HL-60 (cell line): ENCODE data around the gene KAT14.

ENCODE experiments used
- DNase-seq, 2 experiments: peaks; one replicate each; pipeline ENCODE4 v3.0.0-alpha.2; 2010 to 2020; ENCODE audit warnings: low read depth in 1 of 2, low spot score in 1 of 2
- H3K27ac ChIP-seq: fragments of 250-450 bp; sonication (Bioruptor Pico); replicated peaks from 2 replicates; pipeline ENCODE4 v1.5.1; 2020; ENCODE audit warnings: mild to moderate bottlenecking, moderate library complexity
- H3K27me3 ChIP-seq: fragments of 250-450 bp; sonication (Bioruptor Pico); 2 replicates; pipeline ENCODE4 v1.5.1; 2021; ENCODE audit warnings: mild to moderate bottlenecking, moderate library complexity; ENCODE audit not compliant: insufficient read depth, poor library complexity, severe bottlenecking
- H3K4me3 ChIP-seq: replicated peaks from 2 replicates; pipeline ENCODE4 v1.5.1; 2011; ENCODE audit warnings: mild to moderate bottlenecking, control low read depth, low read length; ENCODE audit not compliant: insufficient read depth
- GABPA ChIP-seq: IDR thresholded peaks from 2 replicates; pipeline ENCODE4 v1.6.1; 2012; ENCODE audit warnings: low read depth
- POLR2AphosphoS5 ChIP-seq: IDR thresholded peaks from 2 replicates; pipeline ENCODE4 v1.6.1; 2012; ENCODE audit warnings: low read depth
- SPI1 ChIP-seq: IDR thresholded peaks from 2 replicates; pipeline ENCODE4 v1.6.1; 2012; ENCODE audit warnings: low read depth, mild to moderate bottlenecking, borderline replicate concordance
- TF ChIP-seq, protein P1 (sequence below): IDR thresholded peaks from one replicate; pipeline ENCODE4 v1.5.1; 2011; ENCODE audit warnings: low read length, control low read depth, inconsistent platforms; ENCODE audit not compliant: insufficient read depth
- TF ChIP-seq, protein P2 (sequence below): IDR thresholded peaks from 2 replicates; pipeline ENCODE4 v1.6.1; 2012; ENCODE audit warnings: low read depth; ENCODE audit not compliant: insufficient replicate concordance

The KAT14 gene

DNA sequence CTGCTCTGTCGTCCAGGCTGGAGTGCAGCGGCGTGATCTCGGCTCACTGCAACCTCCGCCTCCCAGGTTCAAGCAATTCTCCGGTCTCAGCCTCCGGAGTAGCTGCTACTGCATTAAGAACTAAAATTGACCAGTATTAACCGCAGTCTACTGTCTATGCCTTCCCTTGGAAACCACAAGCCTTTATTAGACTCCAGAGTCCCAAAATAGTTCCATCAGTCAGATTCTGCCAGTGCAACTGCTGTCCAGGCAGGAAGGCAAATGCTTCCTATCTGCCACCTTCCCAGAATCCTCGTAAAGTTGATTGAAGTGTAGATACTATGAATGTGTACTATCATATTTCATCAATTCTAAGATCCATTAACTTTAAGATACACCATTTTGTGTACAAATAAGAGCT lies 16.7 kb downstream of the KAT14 start:
- no peak overlapping the region for H3K4me3 ChIP-seq
- H3K27me3 ChIP-seq: no peaks in the 10 kb centered on the region
- no peak overlapping the region for H3K27ac ChIP-seq
- no peak for DNase-seq
- TF ChIP-seq GABPA: no peak
- no peak for TF ChIP-seq POLR2AphosphoS5
- TF ChIP-seq, protein P1, sequence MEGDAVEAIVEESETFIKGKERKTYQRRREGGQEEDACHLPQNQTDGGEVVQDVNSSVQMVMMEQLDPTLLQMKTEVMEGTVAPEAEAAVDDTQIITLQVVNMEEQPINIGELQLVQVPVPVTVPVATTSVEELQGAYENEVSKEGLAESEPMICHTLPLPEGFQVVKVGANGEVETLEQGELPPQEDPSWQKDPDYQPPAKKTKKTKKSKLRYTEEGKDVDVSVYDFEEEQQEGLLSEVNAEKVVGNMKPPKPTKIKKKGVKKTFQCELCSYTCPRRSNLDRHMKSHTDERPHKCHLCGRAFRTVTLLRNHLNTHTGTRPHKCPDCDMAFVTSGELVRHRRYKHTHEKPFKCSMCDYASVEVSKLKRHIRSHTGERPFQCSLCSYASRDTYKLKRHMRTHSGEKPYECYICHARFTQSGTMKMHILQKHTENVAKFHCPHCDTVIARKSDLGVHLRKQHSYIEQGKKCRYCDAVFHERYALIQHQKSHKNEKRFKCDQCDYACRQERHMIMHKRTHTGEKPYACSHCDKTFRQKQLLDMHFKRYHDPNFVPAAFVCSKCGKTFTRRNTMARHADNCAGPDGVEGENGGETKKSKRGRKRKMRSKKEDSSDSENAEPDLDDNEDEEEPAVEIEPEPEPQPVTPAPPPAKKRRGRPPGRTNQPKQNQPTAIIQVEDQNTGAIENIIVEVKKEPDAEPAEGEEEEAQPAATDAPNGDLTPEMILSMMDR: no peak
- TF ChIP-seq, protein P2, sequence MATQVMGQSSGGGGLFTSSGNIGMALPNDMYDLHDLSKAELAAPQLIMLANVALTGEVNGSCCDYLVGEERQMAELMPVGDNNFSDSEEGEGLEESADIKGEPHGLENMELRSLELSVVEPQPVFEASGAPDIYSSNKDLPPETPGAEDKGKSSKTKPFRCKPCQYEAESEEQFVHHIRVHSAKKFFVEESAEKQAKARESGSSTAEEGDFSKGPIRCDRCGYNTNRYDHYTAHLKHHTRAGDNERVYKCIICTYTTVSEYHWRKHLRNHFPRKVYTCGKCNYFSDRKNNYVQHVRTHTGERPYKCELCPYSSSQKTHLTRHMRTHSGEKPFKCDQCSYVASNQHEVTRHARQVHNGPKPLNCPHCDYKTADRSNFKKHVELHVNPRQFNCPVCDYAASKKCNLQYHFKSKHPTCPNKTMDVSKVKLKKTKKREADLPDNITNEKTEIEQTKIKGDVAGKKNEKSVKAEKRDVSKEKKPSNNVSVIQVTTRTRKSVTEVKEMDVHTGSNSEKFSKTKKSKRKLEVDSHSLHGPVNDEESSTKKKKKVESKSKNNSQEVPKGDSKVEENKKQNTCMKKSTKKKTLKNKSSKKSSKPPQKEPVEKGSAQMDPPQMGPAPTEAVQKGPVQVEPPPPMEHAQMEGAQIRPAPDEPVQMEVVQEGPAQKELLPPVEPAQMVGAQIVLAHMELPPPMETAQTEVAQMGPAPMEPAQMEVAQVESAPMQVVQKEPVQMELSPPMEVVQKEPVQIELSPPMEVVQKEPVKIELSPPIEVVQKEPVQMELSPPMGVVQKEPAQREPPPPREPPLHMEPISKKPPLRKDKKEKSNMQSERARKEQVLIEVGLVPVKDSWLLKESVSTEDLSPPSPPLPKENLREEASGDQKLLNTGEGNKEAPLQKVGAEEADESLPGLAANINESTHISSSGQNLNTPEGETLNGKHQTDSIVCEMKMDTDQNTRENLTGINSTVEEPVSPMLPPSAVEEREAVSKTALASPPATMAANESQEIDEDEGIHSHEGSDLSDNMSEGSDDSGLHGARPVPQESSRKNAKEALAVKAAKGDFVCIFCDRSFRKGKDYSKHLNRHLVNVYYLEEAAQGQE: no peak
- TF ChIP-seq SPI1: no peak

DNA sequence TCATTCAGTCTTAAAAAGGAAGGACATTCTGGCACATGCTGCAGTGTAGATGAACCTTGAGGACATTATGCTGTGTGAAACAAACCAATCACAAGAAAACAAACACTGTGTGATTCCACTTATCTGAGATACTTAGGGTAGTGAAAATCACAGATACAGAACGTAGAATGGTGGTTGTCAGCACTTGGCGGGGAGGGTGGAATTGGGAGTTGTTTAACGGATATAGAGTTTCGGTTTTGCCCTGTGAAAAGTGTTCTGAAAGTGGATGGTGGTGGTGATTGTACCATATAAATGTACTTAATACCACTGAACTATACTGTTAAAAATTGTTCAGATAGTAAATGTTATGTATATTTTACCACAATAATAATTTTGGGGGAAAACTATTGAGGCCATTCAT lies 18.4 kb downstream of the KAT14 start:
- Histone ChIP-seq H3K4me3 (no peak overlapping the region), H3K27ac (no peak overlapping the region), H3K27me3 (no peaks in the 10 kb centered on the region)
- TF ChIP-seq POLR2AphosphoS5 (no peak), GABPA (no peak), SPI1 (no peak)
- TF ChIP-seq, protein P2: no peak
- TF ChIP-seq, protein P1: no peak
- DNase-seq: no peak

DNA sequence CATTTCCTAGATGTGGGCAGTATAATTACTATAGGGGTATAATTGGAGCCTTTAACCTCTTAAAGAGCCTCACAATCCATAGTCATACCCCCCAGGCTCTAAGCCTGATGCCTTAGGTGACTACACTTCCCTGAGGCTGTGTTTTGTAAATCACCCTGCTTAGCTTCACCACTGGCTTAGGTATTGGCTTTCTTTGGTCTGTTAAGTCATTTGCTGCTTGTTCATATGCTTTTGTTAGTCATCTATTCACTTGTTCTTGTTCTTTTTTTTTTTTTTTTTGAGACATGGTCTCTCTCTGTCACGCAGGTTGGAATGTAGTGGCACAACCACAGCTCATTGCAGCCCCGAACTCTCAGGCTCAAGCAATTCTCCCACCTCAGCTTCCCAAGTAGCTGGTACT lies 26.7 kb downstream of the KAT14 start:
- Histone ChIP-seq H3K4me3 (no peak overlapping the region), H3K27ac (no peak overlapping the region), H3K27me3 (no peaks in the 10 kb centered on the region)
- no peak for DNase-seq
- TF ChIP-seq, protein P2: no peak
- TF ChIP-seq POLR2AphosphoS5: no peak
- TF ChIP-seq, protein P1: no peak
- no peak for TF ChIP-seq GABPA
- no peak for TF ChIP-seq SPI1
